IMR-90 (cell line): ENCODE results near the gene ANKRD6. TPM values are rescaled to one million over a fixed set of nuclear protein-coding genes. Genes with fewer than 3 reads are reported as not detected.

ENCODE experiments used
- ATAC-seq: fragments of 200-7000 bp; cut with Tn5 transposase; 2 replicates; pipeline ENCODE4 v1.9.1; 2020; ENCODE audit warnings: low read depth, mild to moderate bottlenecking, moderate library complexity
- BruUV-seq: library from RNA; stranded (reverse); fragments of 400-500 nt; replicated peaks from 2 replicates; lab custom pipeline; 2021; lab: Mats Ljungman, UMichigan
- CTCF ChIA-PET: fragments of 300-600 bp; formaldehyde crosslinking; extraction: SDS; loops from one replicate; lab custom pipeline; 2021; ENCODE audit warnings: antibody characterized with exemption; lab: Yijun Ruan, JAX
- POLR2A ChIA-PET: fragments of 300-600 bp; sonication (Branson Sonifier 250); formaldehyde crosslinking; loops from one replicate; lab custom pipeline; 2022; ENCODE audit warnings: antibody characterized with exemption; ENCODE audit not compliant: unreplicated experiment; lab: Charles Lee
- DNase-seq: peaks from one replicate; pipeline ENCODE4 v3.0.0; 2013
- H2AFZ ChIP-seq: replicated peaks from 2 replicates; pipeline ENCODE3; 2013; ENCODE audit warnings: low read length, mild to moderate bottlenecking; ENCODE audit not compliant: poor library complexity
- H2AK5ac ChIP-seq: 2 replicates; pipeline ENCODE4 v1.6.1; 2013; ENCODE audit warnings: low read depth, low read length, inconsistent platforms
- H2AK9ac ChIP-seq: replicated peaks from 2 replicates; pipeline ENCODE3; 2013; ENCODE audit warnings: mild to moderate bottlenecking, low read depth, low read length, moderate library complexity; ENCODE audit not compliant: poor library complexity
- H2BK120ac ChIP-seq: 2 replicates; pipeline ENCODE4 v1.6.1; 2013; ENCODE audit warnings: low read depth, low read length, inconsistent platforms
- H2BK15ac ChIP-seq: 3 replicates; pipeline ENCODE4 v1.6.1; 2013; ENCODE audit warnings: low read depth, low read length, inconsistent platforms
- H2BK20ac ChIP-seq: 2 replicates; pipeline ENCODE4 v1.6.1; 2013; ENCODE audit warnings: low read depth, mild to moderate bottlenecking, inconsistent platforms, low read length, moderate library complexity
- H2BK5ac ChIP-seq: 2 replicates; pipeline ENCODE4 v1.6.1; 2013; ENCODE audit warnings: mild to moderate bottlenecking, low read depth, low read length, inconsistent platforms; ENCODE audit not compliant: poor library complexity, severe bottlenecking
- H3K14ac ChIP-seq: replicated peaks from 2 replicates; pipeline ENCODE4 v1.6.1; 2013; ENCODE audit warnings: low read depth, low read length, inconsistent platforms
- H3K18ac ChIP-seq: 2 replicates; pipeline ENCODE4 v1.6.1; 2013; ENCODE audit warnings: low read depth, low read length, control low read depth
- H3K23ac ChIP-seq: 2 replicates; pipeline ENCODE4 v1.6.1; 2013; ENCODE audit warnings: low read depth, low read length, inconsistent platforms
- H3K27ac ChIP-seq: 2 replicates; pipeline ENCODE4 v1.5.1; 2013; ENCODE audit warnings: mild to moderate bottlenecking, control low read depth, low read length; ENCODE audit not compliant: insufficient read depth
- H3K27me3 ChIP-seq: 2 replicates; pipeline ENCODE4 v1.6.1; 2013; ENCODE audit warnings: low read length; ENCODE audit not compliant: control insufficient read depth, insufficient read depth
- H3K36me3 ChIP-seq: 2 replicates; pipeline ENCODE4 v1.6.1; 2013; ENCODE audit warnings: low read length, mixed read lengths; ENCODE audit not compliant: control insufficient read depth, insufficient read depth
- H3K4ac ChIP-seq: 2 replicates; pipeline ENCODE4 v1.6.1; 2013; ENCODE audit warnings: low read depth, low read length, inconsistent platforms
- H3K4me1 ChIP-seq: 2 replicates; pipeline ENCODE4 v1.6.1; 2013; ENCODE audit warnings: low read length, mixed read lengths; ENCODE audit not compliant: control insufficient read depth, insufficient read depth
- H3K4me2 ChIP-seq: 2 replicates; pipeline ENCODE4 v1.6.1; 2013; ENCODE audit warnings: low read depth, mild to moderate bottlenecking, control low read depth, low read length, moderate library complexity
- H3K4me3 ChIP-seq: 2 replicates; pipeline ENCODE4 v1.5.1; 2013; ENCODE audit warnings: low read depth, mild to moderate bottlenecking, control low read depth, low read length, moderate library complexity; ENCODE audit not compliant: insufficient read depth
- H3K56ac ChIP-seq: 2 replicates; pipeline ENCODE4 v1.6.1; 2013; ENCODE audit warnings: low read length, inconsistent platforms; ENCODE audit not compliant: insufficient read depth; ENCODE audit errors: extremely low read depth
- H3K79me1 ChIP-seq, 2 experiments: 2 replicates each; pipeline ENCODE4 v1.6.1; 2013; ENCODE audit warnings: low read length in 2 of 2, inconsistent platforms in 1 of 2, low read depth in 1 of 2
- H3K9ac ChIP-seq: 2 replicates; pipeline ENCODE4 v1.6.1; 2013; ENCODE audit warnings: low read depth, low read length, control low read depth
- H3K9me1 ChIP-seq: 2 replicates; pipeline ENCODE4 v1.6.1; 2013; ENCODE audit warnings: low read length, inconsistent platforms; ENCODE audit not compliant: insufficient read depth
- H3K9me3 ChIP-seq: 2 replicates; pipeline ENCODE4 v1.6.1; 2013; ENCODE audit warnings: low read length; ENCODE audit not compliant: control insufficient read depth, insufficient read depth
- H4K20me1 ChIP-seq: 2 replicates; pipeline ENCODE4 v1.6.1; 2013; ENCODE audit warnings: low read length, inconsistent platforms; ENCODE audit not compliant: insufficient read depth
- H4K5ac ChIP-seq: 2 replicates; pipeline ENCODE4 v1.6.1; 2013; ENCODE audit warnings: mild to moderate bottlenecking, low read depth, low read length, control low read depth
- H4K8ac ChIP-seq, 2 experiments: 2 replicates each; pipeline ENCODE4 v1.6.1; 2013; ENCODE audit warnings: low read depth in 2 of 2, low read length in 2 of 2, control low read depth in 1 of 2, inconsistent platforms in 1 of 2
- H4K91ac ChIP-seq: 2 replicates; pipeline ENCODE4 v1.6.1; 2013; ENCODE audit warnings: low read depth, low read length, inconsistent platforms; ENCODE audit not compliant: insufficient read depth
- BHLHE40 ChIP-seq: fragments of 150-350 bp; IDR thresholded peaks from 2 replicates; pipeline ENCODE4 v1.6.1; 2016; ENCODE audit warnings: mild to moderate bottlenecking, low read depth, low read length
- CEBPB ChIP-seq: IDR thresholded peaks from 2 replicates; pipeline ENCODE4 v1.6.1; 2012; ENCODE audit warnings: low read depth, low read length, improper control_type of control experiment
- CHD1 ChIP-seq: IDR thresholded peaks from 2 replicates; pipeline ENCODE4 v1.6.1; 2012; ENCODE audit warnings: low read depth, low read length, improper control_type of control experiment
- CTCF ChIP-seq: conservative IDR thresholded peaks from 2 replicates; pipeline ENCODE4 v1.5.1; 2012; ENCODE audit warnings: mild to moderate bottlenecking, low read depth, low read length, improper control_type of control experiment
- ELK1 ChIP-seq: fragments of 150-350 bp; IDR thresholded peaks from 2 replicates; pipeline ENCODE4 v1.6.1; 2016; ENCODE audit warnings: low read depth, mild to moderate bottlenecking, low read length, moderate library complexity, borderline replicate concordance
- FOS ChIP-seq: fragments of 150-350 bp; IDR thresholded peaks from 2 replicates; pipeline ENCODE4 v1.6.1; 2016; ENCODE audit warnings: low read depth, low read length
- MAFK ChIP-seq: IDR thresholded peaks from 2 replicates; pipeline ENCODE4 v1.6.1; 2012; ENCODE audit warnings: low read depth, low read length, improper control_type of control experiment
- MAZ ChIP-seq: IDR thresholded peaks from 2 replicates; pipeline ENCODE4 v1.6.1; 2012; ENCODE audit warnings: low read depth, mild to moderate bottlenecking, low read length, improper control_type of control experiment, moderate library complexity, borderline replicate concordance
- MXI1 ChIP-seq: IDR thresholded peaks from 2 replicates; pipeline ENCODE4 v1.6.1; 2012; ENCODE audit warnings: low read depth, mild to moderate bottlenecking, low read length, moderate library complexity, borderline replicate concordance
- NFE2L2 ChIP-seq: fragments of 150-350 bp; IDR thresholded peaks from 2 replicates; pipeline ENCODE4 v1.6.1; 2016; ENCODE audit warnings: low read depth, mild to moderate bottlenecking, low read length
- POLR2A ChIP-seq: IDR thresholded peaks from 2 replicates; pipeline ENCODE4 v1.6.1; 2012; ENCODE audit warnings: mild to moderate bottlenecking, low read depth, low read length
- RAD21 ChIP-seq: IDR thresholded peaks from 2 replicates; pipeline ENCODE4 v1.6.1; 2012; ENCODE audit warnings: low read length, improper control_type of control experiment
- RCOR1 ChIP-seq: IDR thresholded peaks from 2 replicates; pipeline ENCODE4 v1.6.1; 2012; ENCODE audit warnings: mild to moderate bottlenecking, low read length, improper control_type of control experiment; ENCODE audit not compliant: insufficient replicate concordance
- RFX5 ChIP-seq: IDR thresholded peaks from 2 replicates; pipeline ENCODE4 v1.8.0; 2012; ENCODE audit warnings: low read depth, mild to moderate bottlenecking, low read length, moderate library complexity
- SMC3 ChIP-seq: fragments of 150-350 bp; IDR thresholded peaks from 2 replicates; pipeline ENCODE4 v1.6.1; 2016; ENCODE audit warnings: low read depth, mild to moderate bottlenecking, antibody characterized with exemption, low read length, moderate library complexity
- USF2 ChIP-seq: fragments of 150-350 bp; IDR thresholded peaks from 2 replicates; pipeline ENCODE4 v1.6.1; 2017; ENCODE audit warnings: mild to moderate bottlenecking, antibody characterized with exemption, low read length, low read depth
- WGBS, 2 experiments: methylation state at CpG; one replicate each; pipeline versions ENCODE4 v1.1.5 to v1.1.7; 2013; ENCODE audit warnings: missing lambda C conversion rate in 2 of 2; ENCODE audit not compliant: insufficient read length in 1 of 2; ENCODE audit errors: extremely low coverage in 2 of 2; 5-methylcytosine and 5-hydroxymethylcytosine counted together
- dilution Hi-C: fragments of 300-500 bp; cut with HindIII; formaldehyde crosslinking; loops from one replicate; pipeline ENCODE4 v1.14.3; 2018; ENCODE audit warnings: low sequenced_read_pairs; ENCODE audit not compliant: unreplicated experiment
- in situ Hi-C: fragments of 300-500 bp; cut with MboI; formaldehyde crosslinking; loops from 3 replicates; pipeline ENCODE4 v1.14.3; 2019; ENCODE audit warnings: low sequenced_read_pairs, inconsistent platforms, mixed read lengths
- intact Hi-C: fragments of 100-400 bp; cut with micrococcal nuclease; formaldehyde crosslinking; loops from 2 replicates; pipeline ENCODE4 v1.10.0; 2022
- polyA plus RNA-seq, 3 experiments: library from polyadenylated mRNA; depleted of rRNA; stranded (reverse); fragments of >200 nt; gene quantifications; 2 replicates each; pipeline ENCODE4 v1.2.3, GENCODE V29; 2012; ENCODE audit warnings: low replicate concordance in 1 of 3
- total RNA-seq: library from RNA; depleted of rRNA; stranded (reverse); fragments of >200 nt; gene quantifications from 2 replicates; pipeline ENCODE4 v1.2.3, GENCODE V29; 2012

ANKRD6 gene
- total and polyA plus RNA-seq, 2 of the 4 experiments (the other 2 are of a cell fraction), result 0.12 to 0.18 TPM

- DNase-seq (no peak), ATAC-seq (no peak)
- H3K56ac ChIP-seq, result no peak overlapping the region
- H4K8ac ChIP-seq, result no peak overlapping the region
- H3K79me1 ChIP-seq, result no peaks in the 10 kb centered on the region
- CTCF ChIA-PET, result no interaction called here
- no peak overlapping the region for H3K23ac ChIP-seq
- no TSS peak for BruUV-seq
- H3K4me2 ChIP-seq, result no peak overlapping the region
- H3K18ac ChIP-seq, result no peak overlapping the region
- H3K9me1 ChIP-seq, result no peaks in the 10 kb centered on the region
- no CpG with 5 or more reads among the region's 5 CpGs for WGBS, 2 experiments
- TF ChIP-seq RFX5 (no peak), BHLHE40 (no peak), NFE2L2 (no peak), USF2 (no peak), MAZ (no peak), RAD21 (no peak), MXI1 (no peak), MAFK (no peak), CEBPB (no peak), RCOR1 (no peak), ELK1 (no peak), FOS (no peak), CTCF (no peak), POLR2A (no peak), CHD1 (no peak), SMC3 (no peak)
- no peaks in the 10 kb centered on the region for H3K4me1 ChIP-seq
- POLR2A ChIA-PET, result no interaction called here
- H3K4ac ChIP-seq, result no peak overlapping the region
- in situ Hi-C loops, result no loop called here
- no peak overlapping the region for H2BK15ac ChIP-seq
- H4K91ac ChIP-seq, result no peak overlapping the region
- H4K5ac ChIP-seq, result no peak overlapping the region
- no peaks in the 10 kb centered on the region for H3K27me3 ChIP-seq
- H2AFZ ChIP-seq, result no peak overlapping the region
- H3K14ac ChIP-seq, result no peak overlapping the region
- H2BK5ac ChIP-seq, result no peak overlapping the region
- H2BK120ac ChIP-seq, result no peak overlapping the region
- H4K20me1 ChIP-seq, result no peaks in the 10 kb centered on the region
- intact Hi-C loops, result no loop called here
- dilution Hi-C loops, result no loop called here
- H2AK9ac ChIP-seq, result no peak overlapping the region
- no peak overlapping the region for H3K4me3 ChIP-seq
- H2BK20ac ChIP-seq, result no peak overlapping the region
- no peak overlapping the region for H3K9ac ChIP-seq
- no peaks in the 10 kb centered on the region for H3K9me3 ChIP-seq
- H3K27ac ChIP-seq, result no peak overlapping the region
- H2AK5ac ChIP-seq, result no peak overlapping the region
- no peaks in the 10 kb centered on the region for H3K36me3 ChIP-seq
These were observed 114.3 kb downstream of the ANKRD6 start for GRCh38 chr6:89547281-89547680.
